OCI-LY3 (cell line): Measurements from ENCODE around the gene SFMBT1.

Source experiments
- H2AFZ ChIP-seq: fragments of 200-600, 300-600 bp; shearing (Covaris generic); 2 replicates; pipeline ENCODE4 v1.6.0; 2014; ENCODE audit warnings: antibody characterized with exemption, low read depth, low read length
- H3K27ac ChIP-seq: fragments of 200-600, 300-600 bp; sonication (generic); 2 replicates; pipeline ENCODE4 v1.5.1; 2014; ENCODE audit warnings: mild to moderate bottlenecking, low read length, moderate library complexity, mixed read lengths
- H3K27me3 ChIP-seq: fragments of 200-600, 300-600 bp; sonication (generic); 2 replicates; pipeline ENCODE4 v1.6.1; 2014; ENCODE audit warnings: low read depth, low read length, mixed read lengths
- H3K36me3 ChIP-seq: fragments of 200-600, 300-600 bp; sonication (generic); replicated peaks from 2 replicates; pipeline ENCODE3; 2014; ENCODE audit warnings: low read depth, low read length, mixed read lengths
- H3K4me1 ChIP-seq: fragments of 300-600, 200-600 bp; sonication (generic); 2 replicates; pipeline ENCODE4 v1.6.1; 2014; ENCODE audit warnings: low read length, mixed read lengths
- H3K4me2 ChIP-seq: fragments of 200-600, 300-600 bp; sonication (generic); 2 replicates; pipeline ENCODE4 v1.6.1; 2014; ENCODE audit warnings: low read length, mixed read lengths
- H3K4me3 ChIP-seq: fragments of 300-600, 200-600 bp; sonication (generic); 2 replicates; pipeline ENCODE4 v1.5.1; 2014; ENCODE audit warnings: antibody characterized with exemption, mild to moderate bottlenecking, low read length, moderate library complexity
- H3K79me2 ChIP-seq: fragments of 300-600, 200-600 bp; shearing (Covaris generic); 2 replicates; pipeline ENCODE4 v1.6.1; 2014; ENCODE audit warnings: mild to moderate bottlenecking, low read length, mixed read lengths
- H3K9ac ChIP-seq: fragments of 300-600, 200-600 bp; shearing (Covaris generic); 2 replicates; pipeline ENCODE4 v1.6.0; 2014; ENCODE audit warnings: mild to moderate bottlenecking, low read length, moderate library complexity
- H3K9me3 ChIP-seq: fragments of 200-600, 300-600 bp; shearing (Covaris generic); 2 replicates; pipeline ENCODE4 v1.6.1; 2014; ENCODE audit warnings: low read length, mixed read lengths; ENCODE audit not compliant: insufficient read depth
- H4K20me1 ChIP-seq: fragments of 200-600, 300-600 bp; sonication (generic); 2 replicates; pipeline ENCODE4 v1.6.1; 2016; ENCODE audit warnings: low read length, mixed read lengths; ENCODE audit not compliant: insufficient read depth
- CTCF ChIP-seq: fragments of 200-600, 300-600 bp; sonication (generic); IDR thresholded peaks from 2 replicates; pipeline ENCODE4 v1.5.1; 2014; ENCODE audit warnings: antibody characterized with exemption, low read length, low read depth
- EZH2phosphoT487 ChIP-seq: fragments of 200-600 bp; shearing (Covaris generic); IDR thresholded peaks from 2 replicates; pipeline ENCODE4 v1.6.1; 2018; ENCODE audit warnings: antibody characterized with exemption, mixed run types, low read depth

SFMBT1 gene

GRCh38 chr3:52930748-52931147, 115.1 kb downstream of the SFMBT1 start:
- Histone ChIP-seq H3K27me3 (no peaks in the 10 kb centered on the region), H3K4me1 (peaks cover 18% of the 10 kb centered on the region), H4K20me1 (no peaks in the 10 kb centered on the region), H3K4me3 (no peak overlapping the region), H3K36me3 (no peaks in the 10 kb centered on the region), H3K9ac (no peak overlapping the region), H3K9me3 (no peaks in the 10 kb centered on the region), H3K4me2 (peak overlapping the region; percentile 27), H3K79me2 (no peaks in the 10 kb centered on the region), H2AFZ (peak overlapping the region; percentile 17), H3K27ac (0 out of 2 replicates have a peak overlapping the region, but pooled peaks have one; percentile 6)
- TF ChIP-seq EZH2phosphoT487 (no peak), CTCF (no peak)

- Histone ChIP-seq H3K36me3 (no peaks in the 10 kb centered on the region), H3K9ac (no peak overlapping the region), H3K27ac (no peak overlapping the region), H3K9me3 (no peaks in the 10 kb centered on the region), H3K4me2 (no peak overlapping the region), H3K79me2 (no peaks in the 10 kb centered on the region), H3K27me3 (no peaks in the 10 kb centered on the region), H3K4me1 (peaks cover 12% of the 10 kb centered on the region), H3K4me3 (no peak overlapping the region), H2AFZ (no peak overlapping the region), H4K20me1 (no peaks in the 10 kb centered on the region)
- TF ChIP-seq EZH2phosphoT487 (no peak), CTCF (no peak)
These were observed 119.3 kb downstream of the SFMBT1 start for GRCh38 chr3:52926554-52926953.

GRCh38 chr3:52925405-52926313, 120.2 kb downstream of the SFMBT1 start:
- H3K4me2 ChIP-seq = no peak overlapping the region
- H3K79me2 ChIP-seq = no peaks in the 10 kb centered on the region
- TF ChIP-seq EZH2phosphoT487 = no peak

GRCh38 chr3:52923963-52924362, 121.9 kb downstream of the SFMBT1 start:
- H3K4me3 ChIP-seq = no peak overlapping the region
- H3K79me2 ChIP-seq = no peaks in the 10 kb centered on the region
- peaks cover 6% of the 10 kb centered on the region; the same call in 1 of the 2 replicates for H3K4me1 ChIP-seq
- H3K9me3 ChIP-seq = no peaks in the 10 kb centered on the region
- H3K27me3 ChIP-seq = no peaks in the 10 kb centered on the region
- H4K20me1 ChIP-seq = no peaks in the 10 kb centered on the region
- no peak overlapping the region for H3K4me2 ChIP-seq
- H2AFZ ChIP-seq = no peak overlapping the region
- no peak overlapping the region for H3K9ac ChIP-seq
- no peak for TF ChIP-seq CTCF
- peaks cover 6% of the 10 kb centered on the region for H3K36me3 ChIP-seq
- H3K27ac ChIP-seq = no peak overlapping the region

More at GRCh38 chr3:52925405-52926313, 120.2 kb downstream of the SFMBT1 start:
- Histone ChIP-seq H3K9me3 (no peaks in the 10 kb centered on the region), H4K20me1 (no peaks in the 10 kb centered on the region), H3K27me3 (no peaks in the 10 kb centered on the region), H3K4me1 (peaks cover 9% of the 10 kb centered on the region), H3K27ac (no peak overlapping the region), H3K9ac (no peak overlapping the region), H3K4me3 (no peak overlapping the region), H3K36me3 (no peaks in the 10 kb centered on the region), H2AFZ (no peak overlapping the region)
